ENCODE measurements around the gene CLSTN3.

DNA sequence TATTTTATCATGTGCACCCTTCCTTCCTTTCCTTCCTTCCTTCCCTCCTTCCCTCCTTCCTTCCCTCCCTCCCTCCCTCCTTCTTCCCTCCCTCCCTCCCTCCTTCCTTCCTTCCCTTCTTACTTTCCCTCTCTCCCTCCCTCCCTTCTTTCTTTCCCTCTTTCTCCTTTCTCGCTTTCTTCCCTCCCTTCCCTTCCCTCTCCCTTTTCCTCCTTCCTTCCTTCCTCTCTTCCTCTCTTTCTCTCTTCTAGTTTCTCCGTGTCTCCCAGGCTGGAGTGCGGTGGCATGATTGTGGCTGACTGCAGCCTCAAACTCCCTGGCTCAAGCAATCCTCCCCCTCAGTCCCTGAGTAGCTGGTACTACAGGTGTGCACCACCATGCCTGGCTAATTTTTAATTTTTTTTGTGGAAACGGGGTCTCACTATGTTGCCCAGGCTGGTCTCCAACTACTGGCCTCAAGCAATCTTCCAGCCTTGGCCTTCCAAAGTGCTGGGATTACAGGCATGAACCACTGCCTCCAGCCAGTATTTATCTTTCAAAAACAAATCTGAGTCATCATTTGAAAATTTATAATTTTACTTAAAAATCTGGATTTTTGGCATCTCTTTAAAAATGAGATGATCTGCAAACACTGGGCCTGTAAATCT is 29.0 kb upstream of the CLSTN3 start:
- TF ChIP-seq, protein P1, sequence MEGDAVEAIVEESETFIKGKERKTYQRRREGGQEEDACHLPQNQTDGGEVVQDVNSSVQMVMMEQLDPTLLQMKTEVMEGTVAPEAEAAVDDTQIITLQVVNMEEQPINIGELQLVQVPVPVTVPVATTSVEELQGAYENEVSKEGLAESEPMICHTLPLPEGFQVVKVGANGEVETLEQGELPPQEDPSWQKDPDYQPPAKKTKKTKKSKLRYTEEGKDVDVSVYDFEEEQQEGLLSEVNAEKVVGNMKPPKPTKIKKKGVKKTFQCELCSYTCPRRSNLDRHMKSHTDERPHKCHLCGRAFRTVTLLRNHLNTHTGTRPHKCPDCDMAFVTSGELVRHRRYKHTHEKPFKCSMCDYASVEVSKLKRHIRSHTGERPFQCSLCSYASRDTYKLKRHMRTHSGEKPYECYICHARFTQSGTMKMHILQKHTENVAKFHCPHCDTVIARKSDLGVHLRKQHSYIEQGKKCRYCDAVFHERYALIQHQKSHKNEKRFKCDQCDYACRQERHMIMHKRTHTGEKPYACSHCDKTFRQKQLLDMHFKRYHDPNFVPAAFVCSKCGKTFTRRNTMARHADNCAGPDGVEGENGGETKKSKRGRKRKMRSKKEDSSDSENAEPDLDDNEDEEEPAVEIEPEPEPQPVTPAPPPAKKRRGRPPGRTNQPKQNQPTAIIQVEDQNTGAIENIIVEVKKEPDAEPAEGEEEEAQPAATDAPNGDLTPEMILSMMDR (IDR thresholded peaks at IDR 0.05) = no peak
- no peak for TF ChIP-seq POLR2A (IDR thresholded peaks at IDR 0.05)

Measured in transverse colon (tissue), 3 donors.